GM19455 (cell line): Measurements from ENCODE around the gene SLC7A6.

Source experiments
- ATAC-seq: cut with Tn5 transposase; IDR thresholded peaks from one replicate; pipeline ENCODE4 v1.9.1; 2021; ENCODE audit not compliant: unreplicated experiment

The SLC7A6 gene

DNA sequence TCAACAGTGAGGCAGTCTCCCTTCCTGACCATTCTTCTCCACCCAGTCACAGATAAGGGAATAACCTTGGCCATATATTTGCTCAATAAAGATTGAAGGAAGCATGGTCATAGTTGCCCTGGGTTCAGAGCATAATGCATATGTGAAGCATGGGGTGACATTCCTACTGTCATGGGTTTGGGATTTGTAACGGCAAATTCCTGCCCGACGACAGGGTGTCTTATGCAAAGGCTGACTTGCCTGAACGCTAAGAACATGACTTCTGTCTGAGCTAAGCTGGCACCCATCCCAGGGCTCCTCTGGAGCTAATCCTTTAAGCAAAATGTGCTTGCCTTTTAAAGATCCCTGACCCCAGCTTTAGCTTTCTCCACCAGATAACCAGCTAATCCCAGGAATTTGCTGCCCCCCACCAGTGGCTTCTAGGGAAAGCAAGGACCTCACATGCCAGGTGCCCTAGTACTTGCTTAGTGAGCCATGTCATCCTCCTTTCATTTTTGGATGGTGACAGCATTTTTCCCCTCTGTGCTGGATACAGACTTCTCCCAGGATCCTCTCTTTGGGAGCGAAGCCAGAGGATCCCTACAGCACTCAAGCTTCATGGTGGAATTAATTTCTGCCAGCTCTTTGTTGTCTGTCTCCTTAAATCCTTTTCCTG lies 34.7 kb downstream of the SLC7A6 start:
- ATAC-seq = no peak

DNA sequence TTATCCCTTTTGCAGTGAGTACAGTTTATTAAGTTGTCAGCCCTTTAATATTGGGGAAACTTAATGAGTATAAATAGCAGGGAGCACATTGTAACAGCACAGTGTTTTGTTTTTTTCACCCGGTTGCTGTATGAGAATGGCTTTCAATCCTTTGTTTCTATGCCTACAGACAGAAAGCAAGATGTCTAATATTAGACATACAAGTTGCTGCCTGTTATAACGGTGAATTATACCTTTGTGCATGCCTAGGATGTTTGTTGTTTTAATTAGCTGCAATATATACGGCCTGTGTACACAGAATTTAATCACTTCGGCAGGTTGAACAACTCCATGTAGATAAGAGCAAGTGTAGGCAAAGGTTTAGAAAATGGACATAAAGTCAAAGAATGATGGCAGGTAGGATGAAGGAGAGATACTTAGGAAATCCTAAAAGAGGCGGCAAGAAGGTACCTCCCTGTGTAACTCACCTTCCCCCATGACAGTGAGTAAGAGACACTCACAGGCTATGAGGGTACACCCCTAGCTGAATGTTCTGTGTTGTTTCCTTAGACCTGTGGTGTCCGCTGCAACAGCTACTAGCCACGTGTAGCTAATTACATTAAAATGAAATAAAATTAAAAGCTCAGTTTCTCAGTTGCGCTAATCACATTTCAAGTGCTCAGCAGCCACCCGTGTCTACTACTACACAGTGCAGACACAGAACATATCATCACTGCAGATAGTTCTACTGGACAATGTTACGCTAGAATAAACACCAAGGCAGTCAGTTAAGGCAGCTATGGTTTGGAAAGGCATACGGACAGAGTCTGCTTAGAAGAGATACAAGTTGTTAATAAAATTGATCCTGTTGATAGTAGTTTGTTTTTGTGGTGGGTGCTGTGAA lies 35.5 kb downstream of the SLC7A6 start:
- no peak for ATAC-seq

DNA sequence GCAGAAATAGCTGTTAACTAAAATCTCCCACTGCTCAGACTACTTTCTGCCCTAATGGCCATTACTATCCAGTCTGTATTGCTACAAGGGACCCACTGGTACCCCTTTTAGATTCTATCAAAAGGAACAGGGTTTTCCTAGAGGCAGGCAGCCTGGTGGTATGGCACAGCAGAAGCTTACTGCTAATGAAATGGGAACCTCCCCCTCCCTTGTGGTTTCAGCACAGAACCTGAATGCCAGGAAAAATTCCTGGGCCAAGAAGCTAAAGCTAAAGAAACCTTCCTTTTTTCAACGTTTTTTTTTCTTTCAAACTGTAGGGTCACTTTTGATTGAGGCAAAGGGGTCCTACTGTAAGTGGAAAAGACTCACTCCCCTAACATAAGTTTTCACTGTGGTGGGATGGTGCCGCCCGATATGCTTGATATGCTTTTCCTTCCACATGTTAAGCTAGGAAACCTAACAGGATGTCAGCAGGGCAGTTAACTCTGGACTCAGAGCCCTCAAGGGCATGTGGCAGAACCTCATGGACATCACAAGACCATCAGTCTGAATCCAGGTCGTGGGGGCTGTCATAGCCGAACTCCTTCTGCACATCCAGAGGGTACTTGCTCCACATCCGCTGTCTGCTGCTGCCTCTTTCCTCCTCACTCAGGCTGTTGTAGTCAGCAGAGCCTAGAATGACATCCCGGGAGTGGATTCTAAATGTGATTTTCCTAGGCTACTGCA lies 36.6 kb downstream of the SLC7A6 start:
- ATAC-seq = no peak

DNA sequence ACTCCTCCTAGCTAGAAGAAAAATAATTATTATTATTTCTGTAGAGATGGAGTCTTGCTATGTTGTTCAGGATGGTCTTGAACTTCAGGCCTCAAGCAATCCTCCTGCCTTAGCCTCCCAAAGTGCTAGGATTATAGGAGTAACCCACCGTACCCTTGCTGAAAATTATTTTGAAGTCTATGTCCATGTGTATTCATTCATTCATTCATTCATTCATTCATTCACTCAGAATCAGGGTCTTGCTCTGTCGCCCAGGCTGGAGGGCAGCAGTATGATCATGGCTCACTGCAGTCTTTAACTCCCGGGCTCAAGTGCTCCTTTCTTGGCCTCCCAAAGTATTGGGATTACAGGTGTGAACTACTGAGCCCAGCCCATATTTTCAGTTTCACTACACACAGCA lies 42.3 kb downstream of the SLC7A6 start:
- ATAC-seq = no peak

DNA sequence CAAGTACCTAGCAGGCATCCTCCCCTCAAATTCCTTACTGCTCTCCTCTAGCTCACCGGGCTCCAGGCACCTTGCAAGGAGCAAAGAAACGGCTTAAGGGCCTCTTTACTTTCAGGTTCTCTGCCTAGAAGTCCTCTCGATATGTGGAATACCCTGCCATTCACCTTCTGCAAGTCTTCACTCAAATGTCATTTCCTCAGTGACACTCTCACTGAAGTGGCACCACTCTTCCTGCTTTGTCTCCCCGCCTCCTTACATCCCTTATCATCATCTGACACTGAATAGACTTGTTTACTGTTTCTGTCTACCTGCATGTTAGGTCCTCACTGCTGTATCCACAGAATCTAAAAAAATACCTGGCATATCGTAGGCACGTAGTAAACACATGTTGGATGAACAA lies 45.5 kb downstream of the SLC7A6 start:
- ATAC-seq = no peak

DNA sequence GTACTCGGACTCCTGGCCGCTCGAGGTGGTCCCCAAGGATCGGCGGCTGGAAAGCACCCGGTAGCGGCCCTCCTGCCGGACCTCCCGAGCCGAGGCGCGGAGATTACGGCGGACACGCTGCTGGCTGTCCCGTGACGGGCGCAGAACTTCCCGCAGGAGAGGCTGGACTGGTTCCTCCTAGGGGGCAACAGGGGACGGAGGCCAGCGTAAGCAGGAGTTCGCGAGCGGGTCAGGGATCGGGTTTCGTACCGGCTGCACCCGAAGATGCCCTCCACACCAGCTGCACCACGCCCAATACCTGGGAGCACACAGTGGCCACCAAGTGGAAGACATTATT lies 46.1 kb downstream of the SLC7A6 start:
- peak; percentile 7 for ATAC-seq

DNA sequence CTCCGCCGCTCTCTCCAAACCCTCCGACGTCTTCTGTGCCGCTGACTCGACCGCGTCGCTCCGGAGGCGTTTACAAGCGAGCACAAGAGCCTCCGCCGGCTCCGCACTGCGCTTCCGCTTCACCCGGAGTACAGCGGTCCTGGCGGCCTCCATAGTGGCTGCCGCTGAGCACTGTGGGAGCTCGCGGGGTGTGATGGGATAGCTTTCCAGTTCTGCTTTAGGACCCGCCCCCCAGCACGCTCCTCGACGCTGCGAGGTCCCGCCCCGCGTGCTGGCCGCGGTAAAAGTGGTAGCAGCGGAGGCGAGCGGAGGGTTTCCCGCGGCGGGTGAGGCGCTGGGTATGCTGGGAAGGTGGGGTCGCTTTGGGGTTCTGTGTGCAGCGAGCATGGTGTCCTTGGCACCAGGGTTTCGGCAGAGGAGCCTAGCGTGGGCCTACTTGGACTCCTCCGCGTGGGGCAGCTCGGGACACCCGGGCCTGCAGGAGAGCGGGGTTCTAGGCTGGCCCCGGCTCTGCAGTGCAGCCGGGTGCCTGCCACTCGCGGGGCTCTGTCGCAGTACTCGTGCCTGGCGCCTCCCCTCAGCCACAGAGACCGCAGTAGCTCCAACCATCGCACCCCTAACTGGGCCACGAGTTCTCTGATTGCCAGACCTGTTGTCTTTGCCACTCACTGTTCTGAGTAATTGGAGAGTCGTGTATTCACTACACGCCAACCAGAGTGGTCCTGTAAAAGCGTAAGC lies 46.6 kb downstream of the SLC7A6 start, which contains the start of the genes PRMT7 and SLC7A6OS:
Gene PRMT7 (plus strand): TSS at position 246 of the 738 bp plus-strand sequence. CDS start 4,961 bp downstream, outside the sequence.
Gene SLC7A6OS (minus strand): TSS at position 173 of the 738 bp plus-strand sequence. CDS start 20 bp downstream, at position 153.
- peak; percentile 96 for ATAC-seq

DNA sequence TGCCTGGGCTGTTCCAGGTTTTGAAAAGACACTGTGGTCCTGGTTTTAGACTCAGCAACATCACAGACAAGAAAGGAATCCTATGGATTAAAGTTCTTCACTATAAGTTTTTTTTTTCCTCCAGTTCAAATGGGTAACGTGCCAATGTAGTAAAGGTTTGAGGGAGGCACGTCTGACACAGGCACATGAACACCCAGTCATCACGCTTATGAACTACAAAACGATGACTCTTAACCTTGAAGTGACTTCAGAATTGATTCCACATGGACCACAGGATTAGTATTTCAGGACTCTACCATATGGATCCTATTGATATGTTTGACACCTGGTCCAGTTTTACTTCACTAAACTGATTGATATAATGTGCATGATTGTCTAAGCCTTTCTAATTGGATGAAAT lies 48.8 kb downstream of the SLC7A6 start:
- no peak for ATAC-seq

DNA sequence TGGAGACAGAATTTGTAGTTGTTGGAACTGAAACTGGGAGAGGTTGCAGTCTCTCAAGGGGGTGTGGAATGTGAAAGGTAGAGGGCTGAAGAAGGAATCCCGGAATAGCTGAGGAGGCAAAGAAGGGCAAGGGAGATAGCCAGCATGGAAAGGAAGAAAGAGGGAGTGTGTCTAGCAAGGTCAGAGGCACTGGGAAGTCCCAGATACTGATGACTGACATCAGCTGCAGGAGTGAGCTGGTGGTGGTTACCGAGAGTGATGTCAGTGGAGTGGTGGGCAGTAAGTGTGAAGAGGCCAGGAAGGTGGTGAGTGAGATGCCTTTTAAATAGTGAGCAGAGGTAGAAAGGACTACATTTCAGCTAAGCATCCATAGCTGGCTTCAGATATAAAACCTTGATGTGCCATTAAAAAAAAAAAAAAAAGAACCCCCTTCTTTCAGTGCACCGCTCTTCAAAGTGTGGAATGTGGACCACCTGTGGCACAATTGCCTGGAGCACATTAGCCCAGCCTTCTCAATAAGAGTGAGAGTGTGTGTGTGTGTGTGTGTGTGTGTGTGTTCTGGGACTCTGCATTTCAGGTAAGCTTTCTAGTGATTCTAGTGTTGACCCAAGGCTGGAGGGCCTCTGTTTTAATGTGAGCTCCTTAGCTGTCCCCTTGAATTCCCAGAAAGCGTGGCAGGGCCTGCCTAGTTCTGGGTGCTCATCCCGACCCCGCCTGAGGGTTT lies 55.0 kb downstream of the SLC7A6 start:
- no peak for ATAC-seq

DNA sequence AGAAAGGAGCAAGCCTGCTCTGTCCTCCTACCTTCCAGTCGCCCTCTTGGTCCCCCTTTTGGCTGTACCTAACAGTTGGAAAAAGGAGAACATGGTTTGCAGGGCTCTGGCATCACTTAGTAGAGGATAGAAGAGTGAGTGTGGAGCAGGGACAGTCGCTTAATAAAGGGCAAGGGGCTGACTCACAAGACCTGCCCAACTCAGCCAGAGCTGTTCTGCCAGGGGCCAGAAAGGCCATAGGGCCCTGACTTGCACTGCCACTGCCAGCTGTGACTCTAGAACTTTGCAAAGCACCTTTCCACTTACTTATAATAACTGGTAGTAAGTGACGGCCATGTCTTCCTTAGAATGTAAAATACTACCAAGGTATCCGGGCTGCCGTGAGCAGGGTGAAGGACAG lies 60.0 kb downstream of the SLC7A6 start:
- ATAC-seq = no peak

DNA sequence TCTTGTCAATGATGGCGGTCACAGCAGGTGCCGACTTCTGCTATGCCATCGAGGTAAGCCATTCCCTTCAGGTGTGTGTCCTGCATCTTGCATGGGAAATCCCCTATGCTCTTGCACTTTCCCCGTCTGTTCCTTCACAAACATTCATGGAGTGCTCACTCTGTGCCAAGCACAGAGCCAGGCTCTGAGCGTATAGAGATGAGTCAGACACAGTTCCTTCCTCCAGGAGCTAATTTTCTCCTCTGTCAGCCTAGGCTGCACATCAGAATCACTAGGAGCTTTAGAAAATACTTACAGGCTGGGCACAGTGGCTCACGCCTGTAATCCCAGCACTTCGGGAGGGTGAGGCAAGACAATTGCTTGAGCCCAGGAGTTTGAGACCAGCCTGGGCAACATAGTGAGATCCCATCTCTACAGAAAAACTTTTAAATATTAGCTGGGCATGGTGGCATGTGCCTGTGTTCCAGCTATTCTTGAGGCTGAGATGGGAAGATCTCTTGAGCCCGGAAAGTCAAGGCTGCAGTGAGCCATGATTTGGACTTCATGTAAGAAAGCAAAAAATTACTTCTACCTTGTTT lies 60.5 kb downstream of the SLC7A6 start:
- ATAC-seq = no peak

DNA sequence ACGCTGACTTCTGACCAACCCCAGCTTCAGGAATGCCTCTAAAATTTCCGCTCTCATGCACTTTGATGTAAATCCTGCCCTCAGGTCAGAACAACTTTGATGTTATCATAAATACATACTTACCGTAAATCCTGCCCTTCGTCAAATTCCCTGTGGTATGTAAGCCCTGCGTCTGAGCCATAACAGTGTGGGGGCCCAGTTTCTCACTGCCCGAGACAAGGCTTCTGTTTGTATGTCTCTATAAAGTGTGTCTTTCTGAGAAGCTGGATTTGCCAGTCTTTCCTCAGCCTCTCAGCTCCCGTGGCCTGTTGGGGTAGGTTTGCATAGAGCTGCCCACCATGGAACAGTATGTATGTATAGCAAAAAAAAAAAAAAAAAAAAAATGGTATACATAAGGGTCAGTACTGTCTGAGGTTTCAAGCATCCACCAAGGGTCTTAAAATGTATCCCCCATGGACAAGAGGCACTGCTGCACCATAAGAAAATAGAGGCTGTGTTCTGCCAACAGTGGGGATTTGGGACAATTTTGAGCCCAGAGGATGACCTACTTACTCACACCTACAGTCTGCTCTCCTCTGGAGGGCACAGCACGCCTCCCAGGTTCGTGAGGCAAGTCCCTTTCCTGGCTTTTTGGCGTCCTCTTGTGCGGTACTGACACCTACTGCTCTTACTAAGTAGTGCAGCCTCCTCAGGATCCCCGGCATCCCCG lies 64.0 kb downstream of the SLC7A6 start:
- ATAC-seq = no peak

DNA sequence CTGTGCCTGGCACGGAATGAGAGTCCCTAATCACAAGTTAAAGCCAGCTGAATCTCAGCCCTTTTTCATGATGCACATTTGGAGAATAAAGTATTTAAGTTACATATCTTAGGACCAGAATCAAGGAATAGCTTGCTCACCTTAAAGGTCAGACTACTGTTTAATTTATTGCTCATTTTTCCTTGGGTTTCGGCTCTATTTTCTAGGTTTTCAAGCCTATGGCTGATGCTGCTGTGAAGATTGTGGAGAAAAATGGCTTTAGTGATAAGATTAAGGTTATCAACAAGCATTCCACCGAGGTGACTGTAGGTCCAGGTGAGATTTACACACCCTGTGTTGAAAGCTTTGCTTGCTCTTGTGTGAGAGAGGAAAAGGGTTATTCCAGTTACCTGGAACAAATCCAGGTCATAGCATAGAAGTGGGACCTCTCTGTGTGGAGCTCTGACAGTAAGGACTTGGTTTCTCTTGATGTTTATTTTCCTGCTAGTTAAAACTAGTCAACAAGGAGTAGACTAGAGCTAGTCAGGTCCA lies 64.6 kb downstream of the SLC7A6 start:
- no peak for ATAC-seq

DNA sequence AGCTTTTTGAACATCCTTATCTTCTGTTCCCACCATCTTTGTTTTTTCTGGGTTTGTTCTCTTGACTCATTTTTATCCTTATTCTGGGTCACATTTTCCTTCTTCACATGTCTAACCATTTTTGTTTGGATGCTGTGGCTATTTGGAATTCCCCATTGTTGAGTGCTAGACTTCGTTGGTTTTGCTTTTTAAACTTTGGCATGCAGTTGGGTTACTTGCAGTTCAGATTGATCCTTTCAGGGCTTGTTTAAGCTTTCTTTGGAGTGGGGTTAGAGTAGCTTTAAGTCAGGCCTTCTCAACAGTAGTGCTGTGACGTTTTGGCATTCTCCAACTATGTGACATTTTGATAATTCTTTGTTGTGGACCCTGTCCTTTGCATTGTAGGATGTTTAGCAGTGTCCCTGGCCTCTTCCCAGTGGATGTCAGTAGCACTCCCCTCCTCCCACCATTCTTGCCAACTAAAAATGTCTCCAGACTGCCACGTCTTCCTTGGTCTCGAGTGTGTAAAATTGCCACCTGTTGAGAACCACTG lies 67.6 kb downstream of the SLC7A6 start:
- no peak for ATAC-seq

DNA sequence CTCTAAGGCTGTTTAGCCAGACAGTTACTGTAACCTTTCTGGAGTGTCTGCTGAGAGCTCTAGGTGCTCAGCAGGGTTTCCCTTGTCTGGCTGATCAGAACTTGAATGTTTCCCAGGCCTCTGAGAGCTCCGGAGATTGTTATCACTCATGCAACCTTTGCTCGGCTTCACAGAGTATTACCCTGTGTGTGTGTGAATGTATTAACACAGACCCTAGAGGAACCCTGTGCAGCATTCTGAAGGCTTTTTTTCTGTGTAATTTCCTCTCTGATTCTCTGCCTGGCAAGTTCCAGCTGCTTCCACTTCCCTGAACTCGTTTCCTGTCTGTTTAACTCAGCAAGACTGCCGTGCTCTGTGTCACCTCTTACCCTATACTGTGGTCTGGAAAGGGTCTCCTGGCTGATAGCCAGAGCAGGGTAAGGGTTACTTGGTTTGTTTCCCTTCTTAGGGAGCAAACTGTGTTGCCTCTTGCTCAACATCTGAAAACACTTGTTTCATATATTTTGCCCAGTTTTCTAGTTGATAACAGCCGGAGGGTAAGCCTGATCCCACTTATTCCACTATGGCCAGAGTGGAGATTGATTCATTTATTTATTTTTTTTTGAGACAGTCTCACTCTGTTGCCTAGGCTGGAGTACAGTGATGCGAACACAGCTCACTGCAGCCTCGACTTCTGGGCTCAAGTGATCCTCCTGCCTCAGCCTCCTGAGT lies 68.2 kb downstream of the SLC7A6 start:
- ATAC-seq = no peak

DNA sequence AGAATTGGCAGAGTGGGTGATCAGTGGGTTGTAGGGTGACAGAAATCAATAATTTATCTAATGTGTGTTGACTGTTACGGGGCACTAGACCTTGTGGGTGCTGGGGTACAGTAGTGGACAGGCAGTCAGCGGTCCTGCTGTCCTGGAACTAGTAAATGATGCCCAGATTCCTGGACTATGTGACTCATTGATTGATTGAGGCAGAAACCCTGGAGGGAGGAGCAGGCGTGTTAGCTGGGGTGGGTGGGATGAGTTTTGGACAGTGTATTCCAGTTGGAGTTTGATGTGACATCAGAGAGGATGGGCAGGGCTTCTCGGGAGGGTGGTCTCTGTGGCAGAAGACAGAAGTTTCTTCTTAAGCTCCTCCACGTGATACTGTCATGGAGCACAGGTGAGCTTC lies 70.8 kb downstream of the SLC7A6 start:
- no peak for ATAC-seq

DNA sequence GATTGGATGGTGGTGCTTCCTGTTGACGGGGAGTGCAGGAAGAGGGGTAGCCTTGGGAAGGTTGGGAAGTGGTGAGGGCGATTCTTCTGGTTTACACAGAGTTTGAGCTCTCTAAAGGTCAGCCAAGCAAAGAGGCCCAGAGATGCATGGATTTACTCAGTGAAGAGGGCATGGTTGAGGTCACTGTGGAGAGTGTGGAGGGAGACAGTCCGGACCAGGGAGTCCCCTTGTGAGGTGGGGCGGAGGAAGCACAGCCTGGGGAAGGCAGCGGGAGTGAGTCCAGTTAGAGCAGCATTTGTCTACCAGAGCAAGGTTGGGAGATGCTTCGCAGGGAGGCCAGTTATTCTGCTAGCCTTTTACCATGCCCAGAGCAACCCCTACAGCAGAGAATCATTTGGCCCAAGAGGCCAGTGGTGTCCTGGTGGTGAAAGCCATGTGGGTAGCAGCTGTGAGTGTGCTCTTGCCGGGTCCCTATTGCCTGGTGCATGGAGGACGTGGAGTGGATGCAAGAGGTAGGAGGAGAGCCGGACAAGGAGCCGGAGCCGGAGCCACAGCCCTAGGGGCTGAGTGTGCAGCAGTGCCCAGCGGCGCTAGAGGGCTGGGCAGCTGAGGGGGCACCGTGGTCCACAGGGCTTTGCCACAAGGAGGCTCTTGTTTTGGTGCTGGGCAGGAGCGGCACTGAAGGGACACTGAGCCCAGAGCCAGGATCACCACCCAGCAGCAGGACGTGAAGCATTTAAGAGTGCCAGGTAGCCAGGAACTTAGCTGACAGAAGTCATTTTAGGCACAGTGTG lies 74.2 kb downstream of the SLC7A6 start:
- ATAC-seq = no peak
